HepG2 (cell line): ENCODE data around the gene OBI1. TPM values are rescaled to one million over a fixed set of nuclear protein-coding genes. Genes with fewer than 3 reads are reported as not detected.
A peak's percentile ranks its signal among the peaks of the same experiment; 100 is the strongest.

Source experiments
- CTCF ChIP-seq: sonication (generic); formaldehyde crosslinking; IDR thresholded peaks from 2 replicates; pipeline ENCODE4 v1.5.0; 2020; ENCODE audit warnings: mild to moderate bottlenecking, missing genetic modification reagents, moderate library complexity
- HBP1 ChIP-seq: IDR thresholded peaks from 2 replicates; pipeline ENCODE4 v1.6.1; 2016; ENCODE audit warnings: low read depth, control low read depth
- HES4 ChIP-seq: sonication (generic); formaldehyde crosslinking; IDR thresholded peaks from 2 replicates; pipeline ENCODE4 v1.9.0; 2021; ENCODE audit warnings: mild to moderate bottlenecking, missing genetic modification reagents, borderline replicate concordance
- SIN3B ChIP-seq: fragments of 150-350 bp; IDR thresholded peaks from 2 replicates; pipeline ENCODE4 v1.6.1; 2014; ENCODE audit warnings: low read length
- SP2 ChIP-seq: sonication (generic); formaldehyde crosslinking; IDR thresholded peaks from 2 replicates; pipeline ENCODE4 v1.5.1; 2020; ENCODE audit warnings: mild to moderate bottlenecking, missing genetic modification reagents
- TBP ChIP-seq: sonication (generic); formaldehyde crosslinking; IDR thresholded peaks from 2 replicates; pipeline ENCODE4 v1.5.0; 2020; ENCODE audit warnings: missing genetic modification reagents
- TEAD3 ChIP-seq: optimal IDR thresholded peaks from 2 replicates; pipeline ENCODE3; 2016; ENCODE audit warnings: borderline replicate concordance
- TERF1 ChIP-seq: sonication (generic); formaldehyde crosslinking; IDR thresholded peaks from 2 replicates; pipeline ENCODE4 v1.8.0; 2022; ENCODE audit warnings: mild to moderate bottlenecking, missing genetic modification reagents, moderate library complexity
- TGIF2 ChIP-seq: IDR thresholded peaks from 2 replicates; pipeline ENCODE4 v1.6.1; 2016; ENCODE audit warnings: control low read depth, missing compliant biosample characterization
- ZC3H4 ChIP-seq: sonication (generic); formaldehyde crosslinking; IDR thresholded peaks from 2 replicates; pipeline ENCODE4 v1.4.0; 2020; ENCODE audit warnings: missing genetic modification reagents, borderline replicate concordance
- ZMAT3 ChIP-seq: sonication (generic); formaldehyde crosslinking; conservative IDR thresholded peaks from 2 replicates; pipeline ENCODE4 v1.7.0; 2021; ENCODE audit warnings: missing genetic modification reagents
- ZNF337 ChIP-seq: sonication (generic); formaldehyde crosslinking; IDR thresholded peaks from 2 replicates; pipeline ENCODE4 v1.5.1; 2020; ENCODE audit warnings: missing genetic modification reagents, low read depth, mild to moderate bottlenecking, borderline replicate concordance
- ZNF615 ChIP-seq: sonication (generic); formaldehyde crosslinking; IDR thresholded peaks from 2 replicates; pipeline ENCODE4 v1.5.0; 2020; ENCODE audit warnings: mild to moderate bottlenecking, missing genetic modification reagents, borderline replicate concordance
- ZSCAN9 ChIP-seq: IDR thresholded peaks from 2 replicates; pipeline ENCODE4 v1.6.1; 2016; ENCODE audit warnings: borderline replicate concordance
- polyA plus RNA-seq, 8 experiments: library from polyadenylated mRNA; depleted of rRNA in 3 of 8; stranded (reverse) in 7 of 8; unstranded in 1 of 8; fragments of >200 nt; fragmentation: Illumina TruSeq in 4 of 8; extraction: Trizol in 4 of 8; gene quantifications; 2 replicates each; pipeline versions ENCODE4 v1.2.1 to v1.2.3, GENCODE V29; 2011 to 2016; ENCODE audit warnings: low read depth in 4 of 8, missing spikeins in 1 of 8, mixed read lengths in 1 of 8; ENCODE audit not compliant: insufficient read depth in 1 of 8
- total RNA-seq, 5 experiments: library from RNA; depleted of rRNA; stranded (reverse); fragments of >200 nt; fragmentation: Illumina TruSeq; extraction: Trizol; gene quantifications; 2 replicates each; pipeline ENCODE4 v1.2.3, GENCODE V29; 2016; ENCODE audit warnings: low read depth in 1 of 5
- TF ChIP-seq, protein P1 (sequence below): sonication (generic); formaldehyde crosslinking; IDR thresholded peaks from 2 replicates; pipeline ENCODE4 v1.4.0; 2020; ENCODE audit warnings: mild to moderate bottlenecking, missing genetic modification reagents
- TF ChIP-seq, protein P2 (sequence below): sonication (generic); formaldehyde crosslinking; IDR thresholded peaks from 2 replicates; pipeline ENCODE4 v1.9.0; 2022; ENCODE audit warnings: low read depth, missing genetic modification reagents

The OBI1 gene
- total and polyA plus RNA-seq, 2 of the 13 experiments (the other 11 are each of a cell fraction or from before 2014, with no cell fraction given), result 7.8 to 23.5 TPM

GRCh38 chr13:78658630-78659449, at the start of gene OBI1 (continued):
- TF ChIP-seq TERF1 (CRISPR knock-in tag) (no peak), ZC3H4 (CRISPR knock-in tag) (0 out of 2 replicates have a peak, but pooled peaks have one; percentile 22), SP2 (CRISPR knock-in tag) (peak; percentile 82), CTCF (CRISPR knock-in tag) (no peak), ZMAT3 (CRISPR knock-in tag) (no peak; the same call in 1 of the 2 replicates), HES4 (CRISPR knock-in tag) (no peak), TGIF2 (CRISPR knock-in tag) (peak; percentile 81), ZSCAN9 (CRISPR knock-in tag) (peak; percentile 50; the same call in 1 of the 2 replicates), TBP (CRISPR knock-in tag) (no peak), TEAD3 (CRISPR knock-in tag) (peak; percentile 27), ZNF337 (peak; percentile 88; the same call in 1 of the 2 replicates), SIN3B (peak; percentile 54; the same call in 1 of the 2 replicates), ZNF615 (CRISPR knock-in tag) (no peak), HBP1 (CRISPR knock-in tag) (peak; percentile 78; the same call in 1 of the 2 replicates)
- TF ChIP-seq, protein P1, sequence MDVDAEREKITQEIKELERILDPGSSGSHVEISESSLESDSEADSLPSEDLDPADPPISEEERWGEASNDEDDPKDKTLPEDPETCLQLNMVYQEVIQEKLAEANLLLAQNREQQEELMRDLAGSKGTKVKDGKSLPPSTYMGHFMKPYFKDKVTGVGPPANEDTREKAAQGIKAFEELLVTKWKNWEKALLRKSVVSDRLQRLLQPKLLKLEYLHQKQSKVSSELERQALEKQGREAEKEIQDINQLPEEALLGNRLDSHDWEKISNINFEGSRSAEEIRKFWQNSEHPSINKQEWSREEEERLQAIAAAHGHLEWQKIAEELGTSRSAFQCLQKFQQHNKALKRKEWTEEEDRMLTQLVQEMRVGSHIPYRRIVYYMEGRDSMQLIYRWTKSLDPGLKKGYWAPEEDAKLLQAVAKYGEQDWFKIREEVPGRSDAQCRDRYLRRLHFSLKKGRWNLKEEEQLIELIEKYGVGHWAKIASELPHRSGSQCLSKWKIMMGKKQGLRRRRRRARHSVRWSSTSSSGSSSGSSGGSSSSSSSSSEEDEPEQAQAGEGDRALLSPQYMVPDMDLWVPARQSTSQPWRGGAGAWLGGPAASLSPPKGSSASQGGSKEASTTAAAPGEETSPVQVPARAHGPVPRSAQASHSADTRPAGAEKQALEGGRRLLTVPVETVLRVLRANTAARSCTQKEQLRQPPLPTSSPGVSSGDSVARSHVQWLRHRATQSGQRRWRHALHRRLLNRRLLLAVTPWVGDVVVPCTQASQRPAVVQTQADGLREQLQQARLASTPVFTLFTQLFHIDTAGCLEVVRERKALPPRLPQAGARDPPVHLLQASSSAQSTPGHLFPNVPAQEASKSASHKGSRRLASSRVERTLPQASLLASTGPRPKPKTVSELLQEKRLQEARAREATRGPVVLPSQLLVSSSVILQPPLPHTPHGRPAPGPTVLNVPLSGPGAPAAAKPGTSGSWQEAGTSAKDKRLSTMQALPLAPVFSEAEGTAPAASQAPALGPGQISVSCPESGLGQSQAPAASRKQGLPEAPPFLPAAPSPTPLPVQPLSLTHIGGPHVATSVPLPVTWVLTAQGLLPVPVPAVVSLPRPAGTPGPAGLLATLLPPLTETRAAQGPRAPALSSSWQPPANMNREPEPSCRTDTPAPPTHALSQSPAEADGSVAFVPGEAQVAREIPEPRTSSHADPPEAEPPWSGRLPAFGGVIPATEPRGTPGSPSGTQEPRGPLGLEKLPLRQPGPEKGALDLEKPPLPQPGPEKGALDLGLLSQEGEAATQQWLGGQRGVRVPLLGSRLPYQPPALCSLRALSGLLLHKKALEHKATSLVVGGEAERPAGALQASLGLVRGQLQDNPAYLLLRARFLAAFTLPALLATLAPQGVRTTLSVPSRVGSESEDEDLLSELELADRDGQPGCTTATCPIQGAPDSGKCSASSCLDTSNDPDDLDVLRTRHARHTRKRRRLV (CRISPR knock-in tag), result 0 out of 2 replicates have a peak, but pooled peaks have one; percentile 76
- TF ChIP-seq, protein P2, sequence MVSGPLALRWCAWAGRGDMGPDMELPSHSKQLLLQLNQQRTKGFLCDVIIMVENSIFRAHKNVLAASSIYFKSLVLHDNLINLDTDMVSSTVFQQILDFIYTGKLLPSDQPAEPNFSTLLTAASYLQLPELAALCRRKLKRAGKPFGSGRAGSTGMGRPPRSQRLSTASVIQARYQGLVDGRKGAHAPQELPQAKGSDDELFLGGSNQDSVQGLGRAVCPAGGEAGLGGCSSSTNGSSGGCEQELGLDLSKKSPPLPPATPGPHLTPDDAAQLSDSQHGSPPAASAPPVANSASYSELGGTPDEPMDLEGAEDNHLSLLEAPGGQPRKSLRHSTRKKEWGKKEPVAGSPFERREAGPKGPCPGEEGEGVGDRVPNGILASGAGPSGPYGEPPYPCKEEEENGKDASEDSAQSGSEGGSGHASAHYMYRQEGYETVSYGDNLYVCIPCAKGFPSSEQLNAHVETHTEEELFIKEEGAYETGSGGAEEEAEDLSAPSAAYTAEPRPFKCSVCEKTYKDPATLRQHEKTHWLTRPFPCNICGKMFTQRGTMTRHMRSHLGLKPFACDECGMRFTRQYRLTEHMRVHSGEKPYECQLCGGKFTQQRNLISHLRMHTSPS (CRISPR knock-in tag), result peak; percentile 55; the same call in 1 of the 2 replicates
